SK-N-SH (cell line): ENCODE data around the gene APH1B. TPM values are rescaled to one million over a fixed set of nuclear protein-coding genes. Genes with fewer than 3 reads are reported as not detected.

Source experiments
- CTCF ChIA-PET: fragments of 300-600, 350-600 bp; formaldehyde crosslinking; extraction: SDS; loops from one replicate; lab custom pipeline; 2021; lab: Yijun Ruan, JAX
- POLR2A ChIA-PET: fragments of 350-600 bp; sonication (Branson Sonifier 250); formaldehyde crosslinking; extraction: SDS; loops from one replicate; lab custom pipeline; 2020; ENCODE audit warnings: antibody characterized with exemption, inconsistent platforms; lab: Yijun Ruan, JAX
- DNase-seq: peaks from one replicate; pipeline ENCODE4 v3.0.0; 2012
- H2AFZ ChIP-seq: fragments of 200-600 bp; sonication (generic); 2 replicates; pipeline ENCODE4 v1.8.1; 2016; ENCODE audit warnings: antibody characterized with exemption, mild to moderate bottlenecking, low read depth
- H3F3A ChIP-seq: fragments of 200-600 bp; sonication (generic); replicated peaks from 2 replicates; pipeline ENCODE3; 2016; ENCODE audit warnings: antibody characterized with exemption, mild to moderate bottlenecking; ENCODE audit not compliant: insufficient read depth
- H3K27ac ChIP-seq, 2 experiments: fragments of 200-500 bp in 1 of 2; fragments of 200-600 bp in 1 of 2; sonication (Bioruptor generic) in 1 of 2; sonication (generic), shearing (Covaris generic) in 1 of 2; 2 replicates each; pipeline versions ENCODE4 v1.5.1 to v1.6.1; 2014 to 2016; ENCODE audit warnings: low read depth in 2 of 2, inconsistent platforms in 1 of 2, low read length in 1 of 2, mild to moderate bottlenecking in 1 of 2, mixed read lengths in 1 of 2
- H3K27me3 ChIP-seq: fragments of 200-600 bp; sonication (generic), shearing (Covaris generic); 2 replicates; pipeline ENCODE4 v1.6.1; 2016; ENCODE audit warnings: mixed run types; ENCODE audit not compliant: insufficient read depth
- H3K36me3 ChIP-seq, 2 experiments: fragments of 200-500 bp in 1 of 2; fragments of 200-600 bp in 1 of 2; sonication (Bioruptor generic) in 1 of 2; sonication (generic) in 1 of 2; replicated peaks in 1 of 2; 2 replicates each; pipeline versions ENCODE3 to v1.5.1; 2014 to 2016; ENCODE audit warnings: low read length in 1 of 2, mild to moderate bottlenecking in 1 of 2; ENCODE audit not compliant: insufficient read depth in 2 of 2, control insufficient read depth in 1 of 2
- H3K4me1 ChIP-seq, 2 experiments: fragments of 200-500 bp in 1 of 2; fragments of 200-600 bp in 1 of 2; sonication (Bioruptor generic) in 1 of 2; sonication (generic), shearing (Covaris generic) in 1 of 2; 2 replicates each; pipeline versions ENCODE4 v1.5.1 to v1.6.1; 2014 to 2016; ENCODE audit warnings: low read depth in 1 of 2, low read length in 1 of 2, mixed run types in 1 of 2; ENCODE audit not compliant: insufficient read depth in 2 of 2, control insufficient read depth in 1 of 2
- H3K4me2 ChIP-seq: fragments of 200-600 bp; sonication (generic), shearing (Covaris generic); 2 replicates; pipeline ENCODE4 v1.6.1; 2017; ENCODE audit warnings: mixed run types
- H3K4me3 ChIP-seq, 2 experiments: fragments of 200-500 bp in 1 of 2; fragments of 200-600 bp in 1 of 2; sonication (Bioruptor generic) in 1 of 2; sonication (generic), shearing (Covaris generic) in 1 of 2; 2 replicates each; pipeline versions ENCODE4 v1.5.1 to v1.8.1; 2014 to 2016; ENCODE audit warnings: low read depth in 2 of 2, inconsistent platforms in 1 of 2, low read length in 1 of 2, mild to moderate bottlenecking in 1 of 2, mixed read lengths in 1 of 2, moderate library complexity in 1 of 2
- H3K79me2 ChIP-seq: fragments of 200-600 bp; sonication (generic); 2 replicates; pipeline ENCODE4 v1.8.1; 2017; ENCODE audit warnings: mild to moderate bottlenecking; ENCODE audit not compliant: insufficient read depth
- H3K9ac ChIP-seq: fragments of 200-600 bp; sonication (generic); 2 replicates; pipeline ENCODE4 v1.6.1; 2017; ENCODE audit warnings: mixed run types
- H3K9me2 ChIP-seq: fragments of 200-600 bp; sonication (generic); 2 replicates; pipeline ENCODE4 v1.6.1; 2017; ENCODE audit warnings: mixed run types
- H3K9me3 ChIP-seq: fragments of 200-600 bp; sonication (generic); 2 replicates; pipeline ENCODE4 v1.6.1; 2017; ENCODE audit warnings: mixed run types, mild to moderate bottlenecking, moderate library complexity
- H4K20me1 ChIP-seq: fragments of 200-600 bp; sonication (generic); 2 replicates; pipeline ENCODE4 v1.6.1; 2017; ENCODE audit warnings: mild to moderate bottlenecking, mixed run types; ENCODE audit not compliant: insufficient read depth
- CHD2 ChIP-seq: fragments of 150-350 bp; IDR thresholded peaks from 2 replicates; pipeline ENCODE4 v1.6.1; 2018; ENCODE audit warnings: low read length; ENCODE audit not compliant: partially characterized antibody
- CTCF ChIP-seq: fragments of 200-600 bp; sonication (generic); IDR thresholded peaks from 2 replicates; pipeline ENCODE4 v1.6.1; 2017; ENCODE audit warnings: antibody characterized with exemption, mild to moderate bottlenecking, moderate library complexity
- EZH2phosphoT487 ChIP-seq: fragments of 200-600 bp; sonication (generic); IDR thresholded peaks from 2 replicates; pipeline ENCODE4 v1.6.1; 2017; ENCODE audit warnings: low read depth, mixed run types, mild to moderate bottlenecking, antibody characterized with exemption, moderate library complexity, borderline replicate concordance
- FOXJ3 ChIP-seq: sonication (generic); formaldehyde crosslinking; IDR thresholded peaks from 2 replicates; pipeline ENCODE4 v1.5.1; 2020; ENCODE audit warnings: mild to moderate bottlenecking, missing genetic modification reagents
- GATA2 ChIP-seq: sonication (generic); formaldehyde crosslinking; IDR thresholded peaks from 2 replicates; pipeline ENCODE4 v1.5.0; 2020; ENCODE audit warnings: mild to moderate bottlenecking, missing genetic modification reagents
- JUND ChIP-seq: IDR thresholded peaks from 2 replicates; pipeline ENCODE4 v1.4.0; 2012
- MAX ChIP-seq: IDR thresholded peaks from 2 replicates; pipeline ENCODE4 v1.4.0; 2012; ENCODE audit warnings: low read depth
- MEF2A ChIP-seq: IDR thresholded peaks from 2 replicates; pipeline ENCODE4 v1.4.0; 2012; ENCODE audit warnings: low read depth, borderline replicate concordance
- RFX5 ChIP-seq: IDR thresholded peaks from 2 replicates; pipeline ENCODE4 v1.6.1; 2012; ENCODE audit warnings: mild to moderate bottlenecking, improper control_type of control experiment, low read length
- RXRA ChIP-seq: IDR thresholded peaks from 2 replicates; pipeline ENCODE4 v1.4.0; 2012; ENCODE audit warnings: low read depth, mild to moderate bottlenecking, borderline replicate concordance
- SMC3 ChIP-seq: IDR thresholded peaks from 2 replicates; pipeline ENCODE4 v1.6.1; 2012; ENCODE audit warnings: low read depth, low read length, improper control_type of control experiment
- TAF1 ChIP-seq: IDR thresholded peaks from 2 replicates; pipeline ENCODE4 v1.6.1; 2012; ENCODE audit warnings: low read depth, mild to moderate bottlenecking, low read length, moderate library complexity, borderline replicate concordance
- TCF12 ChIP-seq: IDR thresholded peaks from 2 replicates; pipeline ENCODE4 v1.4.0; 2012
- USF1 ChIP-seq: IDR thresholded peaks from 2 replicates; pipeline ENCODE4 v1.4.0; 2012; ENCODE audit warnings: low read depth, borderline replicate concordance
- USF2 ChIP-seq: fragments of 150-350 bp; IDR thresholded peaks from 2 replicates; pipeline ENCODE4 v1.6.1; 2017; ENCODE audit warnings: antibody characterized with exemption, low read length, low read depth, borderline replicate concordance
- ZBTB33 ChIP-seq: IDR thresholded peaks from 2 replicates; pipeline ENCODE4 v1.4.0; 2012; ENCODE audit warnings: low read depth, borderline replicate concordance
- WGBS: methylation state at CpG from one replicate; pipeline ENCODE4 v1.1.6; 2017; ENCODE audit warnings: low lambda C conversion rate; 5-methylcytosine and 5-hydroxymethylcytosine counted together
- polyA plus RNA-seq, 3 experiments: library from polyadenylated mRNA; depleted of rRNA; stranded (reverse); fragments of >200 nt; gene quantifications; 2 replicates each; pipeline ENCODE4 v1.2.3, GENCODE V29; 2012

APH1B gene
- polyA plus RNA-seq, 1 of the 3 experiments (the other 2 are of a cell fraction), result 7.6 TPM

- Histone ChIP-seq H3K4me1 (peaks cover 0 to under 1% of the 10 kb centered on the region in 2 experiments; a peak in 1 of 4 replicates), H3K36me3 (peaks cover 4 to 26% of the 10 kb centered on the region in 2 experiments), H3K27ac (no peak overlapping the region), H3K4me2 (no peak overlapping the region), H3K79me2 (no peaks in the 10 kb centered on the region), H3K9ac (no peak overlapping the region), H4K20me1 (no peaks in the 10 kb centered on the region), H3K9me2 (no peaks in the 10 kb centered on the region), H3K9me3 (no peaks in the 10 kb centered on the region), H2AFZ (no peak overlapping the region), H3K4me3 (no peak overlapping the region), H3F3A (peaks cover 14% of the 10 kb centered on the region), H3K27me3 (no peaks in the 10 kb centered on the region)
- TF ChIP-seq RFX5 (no peak), TAF1 (no peak), MAX (no peak), TCF12 (no peak), JUND (no peak), EZH2phosphoT487 (no peak), FOXJ3 (CRISPR knock-in tag) (no peak), CHD2 (no peak), MEF2A (no peak), CTCF (no peak), SMC3 (no peak), RXRA (no peak)
- 89% methylated on average over 6 of the region's 6 CpGs for WGBS
- no peak for DNase-seq
- ChIA-PET CTCF (interaction anchor here (0.9 to 3.4 kb wide), 5 partner anchors 10 to 303 kb away, joined by 3 to 17 read pairs (median 4); no protein-coding TSS in a partner anchor), POLR2A (interaction anchor here (0.5 kb wide), 1 partner anchor 69 kb away, joined by 5 read pairs; no protein-coding TSS in a partner anchor)
These were observed 18.8 kb downstream of the APH1B start for GRCh38 chr15:63296195-63296594.

GRCh38 chr15:63299943-63300575, 22.7 kb downstream of the APH1B start:
- Histone ChIP-seq H3K36me3 (peaks cover 10 to 27% of the 10 kb centered on the region in 2 experiments), H3K79me2 (no peaks in the 10 kb centered on the region), H3K4me2 (no peak overlapping the region), H3F3A (no peaks in the 10 kb centered on the region), H3K27ac (no peak overlapping the region), H3K4me3 (no peak overlapping the region; a peak in 1 of 4 replicates), H4K20me1 (no peaks in the 10 kb centered on the region), H3K9ac (no peak overlapping the region), H3K4me1 (no peaks in the 10 kb centered on the region), H3K9me3 (no peaks in the 10 kb centered on the region), H3K27me3 (no peaks in the 10 kb centered on the region), H3K9me2 (no peaks in the 10 kb centered on the region), H2AFZ (no peak overlapping the region)
- POLR2A ChIA-PET, result no interaction called here
- CTCF ChIA-PET, result interaction anchor here (1.3 to 3.3 kb wide), 3 partner anchors 11 to 103 kb away, joined by 4 to 22 read pairs (median 4); no protein-coding TSS in a partner anchor
- TF ChIP-seq USF1 (no peak), SMC3 (no peak), GATA2 (CRISPR knock-in tag) (no peak), USF2 (no peak), ZBTB33 (no peak)
- WGBS, result 97% methylated on average over 7 of the region's 7 CpGs
- no peak for DNase-seq
